A673 (cell line): ENCODE results near the gene PSMA2. TPM values are rescaled to one million over a fixed set of nuclear protein-coding genes. Genes with fewer than 3 reads are reported as not detected.

Experiments used
- BruUV-seq: library from RNA; stranded (reverse); fragments of 400-500 nt; replicated peaks from 2 replicates; lab custom pipeline; 2021; lab: Mats Ljungman, UMichigan
- CTCF ChIA-PET: fragments of 300-600 bp; sonication (Branson Sonifier 250); formaldehyde crosslinking; loops from one replicate; lab custom pipeline; 2022; ENCODE audit warnings: antibody characterized with exemption; lab: Charles Lee
- POLR2A ChIA-PET: fragments of 300-600 bp; sonication (Branson Sonifier 250); formaldehyde crosslinking; loops from one replicate; lab custom pipeline; 2022; ENCODE audit warnings: antibody characterized with exemption; ENCODE audit not compliant: low non-redundant PET; lab: Charles Lee
- DNase-seq: peaks from one replicate; pipeline ENCODE4 v3.0.0-alpha.2; 2015; ENCODE audit warnings: low spot score
- H3K27ac ChIP-seq: fragments of 200-600 bp; sonication (generic); 2 replicates; pipeline ENCODE4 v1.5.1; 2016; ENCODE audit warnings: mixed run types, low read depth, mild to moderate bottlenecking, mixed read lengths, antibody characterized with exemption, low read length; ENCODE audit not compliant: poor library complexity, severe bottlenecking
- H3K27me3 ChIP-seq: fragments of 200-600 bp; sonication (generic); replicated peaks from 2 replicates; pipeline ENCODE4 v1.6.1; 2017; ENCODE audit warnings: mixed run types, low read depth, mild to moderate bottlenecking, mixed read lengths, antibody characterized with exemption, low read length; ENCODE audit not compliant: insufficient read depth, poor library complexity
- H3K36me3 ChIP-seq: fragments of 200-600 bp; sonication (generic); 2 replicates; pipeline ENCODE4 v1.6.1; 2016; ENCODE audit warnings: mixed run types, mild to moderate bottlenecking, mixed read lengths, antibody characterized with exemption, low read length; ENCODE audit not compliant: insufficient read depth, poor library complexity, severe bottlenecking
- H3K4me1 ChIP-seq: fragments of 200-600 bp; sonication (generic); 2 replicates; pipeline ENCODE4 v1.6.1; 2017; ENCODE audit warnings: mixed run types, mild to moderate bottlenecking, mixed read lengths, antibody characterized with exemption, low read length; ENCODE audit not compliant: insufficient read depth, poor library complexity, severe bottlenecking
- H3K4me3 ChIP-seq: fragments of 200-600 bp; sonication (generic); 2 replicates; pipeline ENCODE4 v1.5.1; 2016; ENCODE audit warnings: low read depth, mixed run types, mild to moderate bottlenecking, mixed read lengths, low read length; ENCODE audit not compliant: poor library complexity, severe bottlenecking
- H3K9me3 ChIP-seq: fragments of 200-600 bp; sonication (generic); 2 replicates; pipeline ENCODE4 v1.6.1; 2016; ENCODE audit warnings: mixed run types, low read depth, mild to moderate bottlenecking, mixed read lengths, antibody characterized with exemption, low read length; ENCODE audit not compliant: poor library complexity, severe bottlenecking
- CTCF ChIP-seq: fragments of 300-800, 200-600 bp; sonication (generic); conservative IDR thresholded peaks from 2 replicates; pipeline ENCODE4 v1.5.1; 2017; ENCODE audit warnings: low read depth, mild to moderate bottlenecking, antibody characterized with exemption, low read length, moderate library complexity, mixed read lengths
- EZH2 ChIP-seq: fragments of 200-600 bp; sonication (generic); IDR thresholded peaks from 2 replicates; pipeline ENCODE4 v1.6.1; 2017; ENCODE audit warnings: borderline replicate concordance, low read depth, mild to moderate bottlenecking, mixed read lengths, antibody characterized with exemption, low read length; ENCODE audit not compliant: poor library complexity, severe bottlenecking
- intact Hi-C: fragments of 100-400 bp; cut with micrococcal nuclease; formaldehyde crosslinking; loops from one replicate; pipeline ENCODE4 v1.10.0; 2022; ENCODE audit not compliant: unreplicated experiment
- total RNA-seq: library from RNA; stranded (reverse); gene quantifications from 2 replicates; pipeline ENCODE4 v1.2.3, GENCODE V29; 2021

Gene PSMA2
- total RNA-seq, 1 experiment from 2014 or later: 193 TPM

DNA sequence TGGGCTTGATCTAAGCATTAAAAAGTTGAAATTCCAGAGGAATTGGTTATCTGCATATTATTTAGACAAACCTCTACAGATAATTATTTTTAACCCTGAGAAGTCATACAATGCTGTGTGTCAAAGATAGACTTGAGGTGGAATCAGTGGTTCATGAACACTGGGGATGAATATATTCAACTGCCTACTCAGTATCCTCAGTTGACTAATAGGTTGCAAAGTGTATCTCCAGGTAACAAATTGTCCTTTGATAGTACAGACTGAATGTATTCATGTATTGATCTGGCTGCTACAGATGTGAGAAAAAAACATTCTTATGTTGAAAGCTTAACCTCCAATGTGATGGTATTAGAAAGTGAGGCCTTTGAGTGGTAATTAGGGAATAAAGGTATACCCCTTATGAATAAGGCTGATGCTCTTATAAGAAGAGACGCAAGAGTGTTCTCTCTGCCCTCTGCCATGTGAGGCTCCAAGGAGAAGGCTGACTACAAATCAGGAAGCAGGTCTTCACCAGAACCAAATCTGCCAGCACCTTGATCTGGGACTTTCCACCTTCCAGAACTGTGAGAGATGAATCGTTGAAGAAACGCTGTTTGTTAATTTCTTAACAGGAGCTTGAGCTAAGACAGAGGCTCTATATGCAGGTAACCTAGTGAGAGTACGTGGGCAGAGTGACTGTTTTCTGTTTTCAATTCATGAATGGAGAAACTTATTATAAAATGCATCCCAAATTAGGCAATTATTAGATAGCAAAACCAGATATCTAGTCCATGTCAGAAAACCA is 7.7 kb upstream of the PSMA2 start:
- Histone ChIP-seq H3K4me3 (no peak overlapping the region), H3K9me3 (no peaks in the 10 kb centered on the region), H3K4me1 (no peaks in the 10 kb centered on the region), H3K27me3 (no peaks in the 10 kb centered on the region), H3K36me3 (peaks cover 39% of the 10 kb centered on the region), H3K27ac (no peak overlapping the region)
- POLR2A ChIA-PET: no interaction called here
- intact Hi-C loops: loop anchor here (2.0 to 5.0 kb wide), 4 partner anchors 173 to 898 kb away; partner anchors contain the start of gene HECW1
- TF ChIP-seq CTCF: no peak
- CTCF ChIA-PET: no interaction called here
- no TSS peak for BruUV-seq
- DNase-seq: no peak

DNA sequence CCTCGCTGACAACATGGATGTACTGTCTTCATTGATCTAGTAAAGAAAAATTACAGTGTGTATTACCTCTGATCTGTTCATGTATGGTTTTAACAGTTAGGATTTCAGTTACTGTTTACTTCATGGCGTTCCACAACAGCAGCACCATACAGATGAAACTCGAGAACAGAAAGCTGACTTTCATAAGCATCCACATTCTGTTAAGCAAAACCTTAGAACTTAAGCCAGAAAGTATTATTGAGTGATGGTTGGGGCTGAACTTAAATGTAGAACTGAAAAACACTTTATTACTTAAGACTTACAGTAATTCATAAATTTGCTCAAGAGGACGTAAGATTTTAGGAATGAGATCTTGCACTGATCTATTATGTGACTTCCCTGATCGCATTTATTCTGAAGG is 3.9 kb upstream of the PSMA2 start:
- BruUV-seq: no TSS peak
- Histone ChIP-seq H3K9me3 (no peaks in the 10 kb centered on the region), H3K27ac (no peak overlapping the region), H3K36me3 (peaks cover 41% of the 10 kb centered on the region), H3K4me3 (no peak overlapping the region), H3K27me3 (no peaks in the 10 kb centered on the region), H3K4me1 (no peaks in the 10 kb centered on the region)
- TF ChIP-seq EZH2 (no peak), CTCF (no peak)
- no peak for DNase-seq
- ChIA-PET POLR2A (no interaction called here), CTCF (no interaction called here)
- intact Hi-C loops: no loop called here

DNA sequence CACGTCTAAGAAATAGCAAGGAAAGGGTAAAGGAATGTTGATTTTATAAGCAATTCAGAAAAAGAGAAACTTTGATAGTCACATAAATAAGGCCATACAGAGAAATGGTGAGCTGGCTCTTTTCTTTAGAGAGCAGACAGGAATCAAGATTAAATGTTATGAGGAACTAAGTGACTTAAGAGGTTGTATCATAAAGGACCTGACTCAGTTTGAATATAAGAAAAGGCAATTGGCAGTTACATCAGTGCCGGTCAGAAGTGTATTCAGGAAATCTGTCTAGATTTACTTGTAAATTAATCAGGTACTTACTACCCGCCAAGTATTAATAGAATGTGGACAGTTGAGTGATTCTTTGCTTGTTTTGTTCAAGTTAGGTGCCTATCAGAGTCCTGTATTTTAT is 2.3 kb upstream of the PSMA2 start:
- H3K4me1 ChIP-seq: peaks cover 12% of the 10 kb centered on the region
- ChIA-PET CTCF (no interaction called here), POLR2A (no interaction called here)
- BruUV-seq: no TSS peak
- H3K4me3 ChIP-seq: no peak overlapping the region
- H3K27ac ChIP-seq: no peak overlapping the region
- H3K9me3 ChIP-seq: no peaks in the 10 kb centered on the region
- intact Hi-C loops: no loop called here
- TF ChIP-seq CTCF: no peak
- TF ChIP-seq EZH2: no peak
- H3K27me3 ChIP-seq: no peaks in the 10 kb centered on the region
- peaks cover 41% of the 10 kb centered on the region for H3K36me3 ChIP-seq
- no peak for DNase-seq
